ENCODE data around the gene POP4.
A peak's percentile ranks its signal among the peaks of the same experiment; 100 is the strongest.
"Not testable (repeated sequence)": the region's sequence is repeated elsewhere in the genome, so short reads cannot be mapped to it uniquely, and the experiment has no call there.

The POP4 gene

DNA sequence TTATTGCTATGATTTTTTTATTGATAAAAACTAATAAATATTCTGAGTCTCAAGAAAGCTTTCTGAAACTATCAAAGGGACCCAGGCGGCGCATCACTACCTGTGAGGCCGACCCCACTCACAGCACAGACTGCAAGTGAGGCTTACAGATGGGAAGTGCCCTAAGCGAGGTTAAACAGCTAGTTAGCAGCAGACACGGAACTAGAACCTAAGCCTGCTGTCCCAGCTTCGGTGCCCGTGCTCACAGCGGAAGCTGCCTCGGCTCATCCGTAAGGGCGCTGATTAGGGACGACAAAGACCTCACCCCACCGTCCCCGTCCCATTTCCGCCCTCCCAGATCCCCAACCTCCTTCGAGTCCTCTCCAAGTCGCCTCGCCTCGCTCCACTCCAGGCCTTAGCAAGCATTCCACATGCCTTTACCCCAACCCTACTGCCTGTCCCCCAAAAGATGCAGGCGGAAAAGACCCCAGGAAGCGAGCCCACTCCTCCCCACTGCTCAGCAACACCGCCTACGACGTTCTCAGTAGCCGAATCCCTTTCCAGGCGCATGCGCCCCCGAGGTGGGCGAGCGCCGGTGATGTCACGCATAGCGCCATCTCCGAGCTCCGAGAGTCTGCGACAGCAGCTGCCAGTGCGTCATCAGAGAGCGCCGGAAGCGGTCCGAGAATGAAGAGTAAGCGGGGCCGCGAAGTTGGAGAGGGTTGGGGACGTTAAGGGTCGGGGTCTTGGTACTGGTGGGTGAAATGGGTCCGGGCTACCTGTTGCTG lies at the start of gene POP4:
POP4 (plus strand) TSS at position 631 of the 767 bp plus-strand sequence; CDS start at position 667, 36 bp downstream.
- peak; percentile 99 for DNase-seq (ENCODE audit: insufficient read length, low spot score)
- FAIRE-seq: peak; percentile 13

DNA sequence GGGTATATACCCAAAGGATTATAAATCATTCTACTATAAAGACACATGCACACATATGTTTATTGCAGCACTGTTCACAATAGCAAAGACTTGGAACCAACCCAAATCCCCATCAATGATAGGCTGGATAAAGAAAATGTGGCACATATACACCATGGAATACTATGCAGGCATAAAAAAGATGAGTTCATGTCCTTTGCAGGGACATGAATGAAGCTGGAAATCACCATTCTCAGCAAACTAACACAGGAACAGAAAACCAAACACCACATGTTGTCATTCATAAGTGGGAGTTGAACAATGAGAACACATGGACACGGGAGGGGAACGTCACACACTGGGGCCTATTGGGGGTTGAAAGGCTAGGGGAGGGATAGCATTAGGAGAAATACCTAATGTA lies 47.0 kb upstream of the POP4 start:
- not testable (repeated sequence) for DNase-seq (ENCODE audit: insufficient read length, low spot score); FAIRE-seq

GRCh38 chr19:29559743-29560142 lies 46.3 kb upstream of the POP4 start:
- DNase-seq (ENCODE audit: insufficient read length, low spot score): no peak
- FAIRE-seq: no peak

DNA sequence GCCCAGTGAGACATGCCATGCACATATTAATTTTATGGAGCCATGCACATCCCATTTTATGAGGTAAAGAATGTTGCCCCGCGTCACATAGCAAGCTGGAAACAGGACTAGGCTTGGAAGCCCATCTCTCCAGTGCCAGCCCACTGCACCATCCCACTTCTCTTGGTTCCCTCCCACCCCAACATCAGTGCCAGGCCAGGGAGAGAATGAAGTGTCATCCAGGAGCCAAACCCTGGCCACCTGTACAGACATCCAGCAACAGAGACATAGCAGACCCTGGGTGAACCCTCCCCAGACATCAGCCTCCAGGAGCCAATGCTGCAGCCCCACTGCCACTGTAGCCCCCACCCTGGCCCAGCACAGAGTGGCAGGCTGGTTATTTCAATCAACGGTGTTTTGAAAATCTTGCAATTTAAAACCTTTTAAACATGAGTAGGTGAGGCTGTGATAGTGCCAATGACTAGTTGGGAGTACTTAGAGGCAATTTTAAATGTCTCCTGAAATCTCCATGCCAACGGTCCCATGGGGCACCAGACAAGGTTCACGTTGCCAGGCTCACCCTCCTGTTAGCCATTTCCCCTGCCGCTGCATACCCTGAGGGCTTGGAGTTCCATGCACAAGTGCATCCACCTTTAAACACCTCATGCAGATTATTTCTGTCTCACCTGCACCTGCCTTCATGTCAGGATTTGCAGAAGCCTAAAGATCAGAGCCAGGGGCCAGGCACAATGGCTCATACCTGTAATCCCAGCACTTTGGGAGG lies 45.6 kb upstream of the POP4 start:
- DNase-seq (ENCODE audit: insufficient read length, low spot score) (no peak), FAIRE-seq (no peak)

DNA sequence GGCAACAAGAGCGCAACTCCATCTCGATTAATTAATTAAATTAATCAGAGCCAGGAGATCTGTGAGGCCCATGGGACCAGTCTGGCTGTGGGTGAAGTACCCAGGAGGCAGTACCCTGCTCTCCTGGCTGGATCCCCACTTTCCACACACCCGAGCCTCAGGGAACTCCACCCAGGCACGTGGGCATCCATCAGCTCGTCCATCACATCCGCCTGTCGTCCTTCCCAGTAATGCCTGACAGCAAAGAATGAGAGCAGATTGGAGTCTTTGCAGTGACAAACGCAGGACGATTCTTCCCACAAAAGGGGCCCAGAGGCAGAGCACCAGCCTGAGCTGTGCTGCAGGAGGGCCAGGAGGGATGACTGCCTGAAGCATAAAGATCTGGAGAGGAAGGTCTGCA lies 44.5 kb upstream of the POP4 start:
- FAIRE-seq (no peak), DNase-seq (ENCODE audit: insufficient read length, low spot score) (no peak)

- no peak for FAIRE-seq
- DNase-seq (ENCODE audit: insufficient read length, low spot score): no peak
These were observed 43.5 kb upstream of the POP4 start for GRCh38 chr19:29562299-29563297.

- FAIRE-seq: no peak
- no peak for DNase-seq (ENCODE audit: insufficient read length, low spot score)
These were observed 42.5 kb upstream of the POP4 start for GRCh38 chr19:29563486-29564101.

DNA sequence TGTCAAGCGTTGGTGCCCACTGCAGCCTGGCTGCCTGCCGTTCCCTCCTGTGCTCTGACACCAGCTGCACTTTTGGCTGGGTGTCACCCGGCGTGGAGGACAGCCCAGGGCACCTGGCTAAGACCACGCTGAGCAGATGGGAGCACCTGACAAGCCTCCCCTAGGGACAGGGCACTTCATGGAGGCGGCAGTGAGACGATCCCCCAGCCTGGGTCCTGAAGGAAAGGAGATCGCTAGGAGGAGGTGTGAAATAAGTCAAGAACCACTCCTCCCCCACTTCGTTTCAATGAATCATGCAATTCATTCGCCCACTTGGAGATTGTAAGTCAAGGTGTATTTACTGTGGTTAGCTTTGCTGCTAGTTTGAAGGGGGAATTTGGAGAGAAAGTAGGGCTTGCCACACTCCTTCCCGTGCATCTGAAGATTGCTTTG lies 41.5 kb upstream of the POP4 start:
- DNase-seq (ENCODE audit: insufficient read length, low spot score): no peak
- FAIRE-seq: no peak

DNA sequence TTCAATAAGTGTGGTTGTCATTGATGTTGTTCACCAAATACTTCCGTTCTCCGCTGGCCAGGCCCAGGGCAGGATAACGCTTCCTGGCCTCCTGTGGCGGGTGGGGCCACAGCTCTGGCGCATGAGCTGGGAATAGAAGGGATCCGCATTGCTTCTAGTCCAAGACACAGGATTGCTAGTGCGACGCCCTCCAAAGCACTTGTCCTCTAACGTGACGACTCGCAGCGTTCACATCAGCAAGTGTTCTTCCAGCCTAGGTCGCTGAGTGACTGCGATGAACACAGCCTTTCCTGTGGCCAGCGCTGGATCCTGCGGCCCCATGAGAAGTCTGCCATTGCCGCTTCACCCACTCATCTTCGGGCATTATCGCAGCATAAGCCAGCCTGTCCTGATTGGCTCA lies 40.9 kb upstream of the POP4 start:
- no peak for DNase-seq (ENCODE audit: insufficient read length, low spot score)
- FAIRE-seq: no peak

DNA sequence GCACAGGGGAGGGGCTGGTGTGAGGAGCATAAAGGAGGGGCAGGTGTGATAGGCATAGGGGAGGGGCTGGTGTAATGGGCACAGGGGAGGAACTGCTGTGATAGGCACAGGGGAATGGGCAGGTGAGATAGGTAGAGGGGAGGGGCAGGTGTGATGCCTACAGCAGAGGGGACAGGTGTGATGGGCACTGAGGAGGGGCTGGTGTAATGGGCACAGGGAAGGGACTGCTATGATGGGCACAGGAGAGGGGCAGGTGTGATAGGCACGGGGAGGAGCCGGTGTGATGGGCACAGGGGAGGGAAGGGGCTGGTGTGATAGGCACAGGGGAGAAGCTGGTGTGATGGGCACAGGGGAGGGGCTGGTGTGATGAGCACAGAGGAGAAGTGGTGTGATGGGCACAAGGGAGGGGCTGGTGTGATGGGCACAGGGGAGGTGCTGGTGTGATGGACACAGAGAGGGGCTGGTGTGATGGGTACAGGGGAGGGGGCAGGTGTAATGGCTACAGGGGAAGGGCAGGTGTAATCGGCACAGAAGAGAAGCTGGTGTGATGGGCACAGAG lies 39.5 kb upstream of the POP4 start:
- DNase-seq (ENCODE audit: insufficient read length, low spot score) (no peak), FAIRE-seq (peak; percentile 16)

DNA sequence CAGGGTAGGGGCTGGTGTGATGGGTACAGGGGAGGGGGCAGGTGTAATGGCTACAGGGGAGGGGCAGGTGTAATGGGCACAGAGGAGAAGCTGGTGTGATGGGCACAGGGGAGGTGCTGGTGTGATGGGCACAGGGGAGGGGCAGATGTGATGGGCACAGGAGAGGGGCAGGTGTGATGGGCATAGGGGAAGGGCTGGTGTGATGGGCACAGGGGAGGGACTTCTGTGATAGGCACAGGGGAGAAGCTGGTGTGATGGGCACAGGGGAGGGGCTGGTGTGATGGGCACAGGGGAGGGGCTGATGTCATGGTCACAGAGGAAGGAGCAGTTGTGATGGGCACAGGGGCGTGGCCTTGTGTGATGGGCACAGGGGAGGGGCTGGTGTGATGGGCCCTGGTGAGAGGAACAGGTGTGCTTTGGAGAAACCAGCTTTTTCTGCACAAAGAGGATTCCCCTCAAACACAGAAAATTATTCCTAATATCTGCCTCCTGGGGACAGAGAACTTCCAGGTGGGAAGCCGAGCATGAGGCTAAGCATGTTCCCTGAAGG lies 38.6 kb upstream of the POP4 start:
- no peak for FAIRE-seq
- DNase-seq (ENCODE audit: insufficient read length, low spot score): no peak

DNA sequence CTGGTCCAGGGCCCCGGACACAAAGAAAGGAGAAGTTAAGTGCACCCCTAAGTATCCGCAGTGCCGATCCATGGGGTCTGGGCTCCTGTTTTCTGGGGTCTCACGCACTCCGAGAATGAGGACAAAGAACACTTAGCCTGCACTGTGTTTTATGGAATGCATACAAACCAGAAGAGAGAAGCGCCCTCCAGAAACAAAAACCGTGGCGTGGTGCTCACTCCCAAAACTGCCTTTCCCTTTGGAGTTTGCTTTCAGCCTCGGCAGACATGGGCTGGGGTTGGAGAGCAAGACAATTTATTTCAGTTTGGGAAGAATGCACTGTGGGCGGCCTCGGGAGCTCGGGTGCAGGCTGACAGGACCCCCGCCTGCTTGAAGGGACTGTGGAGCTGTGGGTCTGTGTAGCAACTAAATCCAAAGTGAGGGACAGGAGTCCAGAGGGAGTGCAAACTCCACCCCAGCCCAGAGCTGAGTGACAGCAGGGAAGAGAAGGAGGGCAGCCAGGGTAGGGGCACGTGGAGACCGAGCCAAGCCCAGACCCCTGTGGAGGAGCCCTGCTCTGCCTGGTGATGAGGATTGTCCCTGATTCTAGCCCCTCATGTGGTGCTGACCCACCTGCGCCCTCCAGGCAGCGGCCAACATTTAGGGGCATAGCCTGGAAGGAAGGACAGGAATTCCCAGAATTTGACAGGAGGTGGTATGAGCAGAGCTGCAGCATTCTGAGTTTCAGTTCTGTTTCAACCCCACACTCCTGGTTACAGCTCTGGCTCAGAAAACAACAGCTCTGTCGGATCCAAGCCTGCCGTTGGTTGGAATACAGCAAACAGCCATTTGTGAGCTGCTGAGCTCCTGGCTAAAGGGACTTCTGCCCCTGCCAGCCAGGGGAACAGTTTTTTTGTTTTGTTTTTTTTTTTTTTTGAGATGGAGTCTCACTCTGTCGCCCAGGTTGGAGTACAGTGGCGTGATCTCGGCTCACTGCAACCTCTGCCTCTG lies 37.8 kb upstream of the POP4 start:
- no peak for DNase-seq (ENCODE audit: insufficient read length, low spot score)
- no peak for FAIRE-seq

- DNase-seq (ENCODE audit: insufficient read length, low spot score) (no peak), FAIRE-seq (no peak)
These were observed 36.8 kb upstream of the POP4 start for GRCh38 chr19:29569038-29569911.

DNA sequence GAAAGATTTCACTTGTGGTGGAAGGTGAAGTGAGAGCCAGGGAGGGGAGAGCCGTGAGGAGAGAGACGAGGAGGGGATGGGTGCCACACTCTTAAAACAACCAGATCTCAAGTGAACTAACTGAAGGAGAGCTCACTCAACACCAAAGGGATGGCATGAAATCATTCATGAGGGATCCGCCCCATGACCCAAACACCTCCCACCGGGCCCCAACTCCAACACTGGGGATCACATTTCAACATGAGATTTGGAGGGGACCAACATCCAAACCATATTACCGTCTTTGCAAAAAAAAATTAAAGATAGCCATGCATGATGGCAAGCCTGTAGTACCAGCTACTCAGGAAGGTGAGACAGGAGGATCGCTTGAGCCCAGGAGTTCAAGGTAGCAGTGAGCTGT lies 34.9 kb upstream of the POP4 start:
- FAIRE-seq (no peak), DNase-seq (ENCODE audit: insufficient read length, low spot score) (no peak)

- no peak for DNase-seq (ENCODE audit: insufficient read length, low spot score)
- FAIRE-seq: no peak
These were observed 32.6 kb upstream of the POP4 start for GRCh38 chr19:29573486-29573885.

- DNase-seq (ENCODE audit: insufficient read length, low spot score) (no peak), FAIRE-seq (no peak)
These were observed 31.6 kb upstream of the POP4 start for GRCh38 chr19:29574510-29574909.

- FAIRE-seq (no peak), DNase-seq (ENCODE audit: insufficient read length, low spot score) (no peak)
These were observed 30.0 kb upstream of the POP4 start for GRCh38 chr19:29576046-29576606.

Measured in HTR-8/SVneo (cell line).